T1000 (cell line): ENCODE measurements around the gene GDNF.
A peak's percentile ranks its signal among the peaks of the same experiment; 100 is the strongest.
"Not testable (repeated sequence)": the region's sequence is repeated elsewhere in the genome, so short reads cannot be mapped to it uniquely, and the experiment has no call there.

ENCODE experiments used
- DNase-seq: peaks from one replicate; lab custom pipeline; 2025; ENCODE audit warnings: mixed read lengths; lab: John Stamatoyannopoulos, UW

GDNF gene, protein sequence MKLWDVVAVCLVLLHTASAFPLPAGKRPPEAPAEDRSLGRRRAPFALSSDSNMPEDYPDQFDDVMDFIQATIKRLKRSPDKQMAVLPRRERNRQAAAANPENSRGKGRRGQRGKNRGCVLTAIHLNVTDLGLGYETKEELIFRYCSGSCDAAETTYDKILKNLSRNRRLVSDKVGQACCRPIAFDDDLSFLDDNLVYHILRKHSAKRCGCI

DNA sequence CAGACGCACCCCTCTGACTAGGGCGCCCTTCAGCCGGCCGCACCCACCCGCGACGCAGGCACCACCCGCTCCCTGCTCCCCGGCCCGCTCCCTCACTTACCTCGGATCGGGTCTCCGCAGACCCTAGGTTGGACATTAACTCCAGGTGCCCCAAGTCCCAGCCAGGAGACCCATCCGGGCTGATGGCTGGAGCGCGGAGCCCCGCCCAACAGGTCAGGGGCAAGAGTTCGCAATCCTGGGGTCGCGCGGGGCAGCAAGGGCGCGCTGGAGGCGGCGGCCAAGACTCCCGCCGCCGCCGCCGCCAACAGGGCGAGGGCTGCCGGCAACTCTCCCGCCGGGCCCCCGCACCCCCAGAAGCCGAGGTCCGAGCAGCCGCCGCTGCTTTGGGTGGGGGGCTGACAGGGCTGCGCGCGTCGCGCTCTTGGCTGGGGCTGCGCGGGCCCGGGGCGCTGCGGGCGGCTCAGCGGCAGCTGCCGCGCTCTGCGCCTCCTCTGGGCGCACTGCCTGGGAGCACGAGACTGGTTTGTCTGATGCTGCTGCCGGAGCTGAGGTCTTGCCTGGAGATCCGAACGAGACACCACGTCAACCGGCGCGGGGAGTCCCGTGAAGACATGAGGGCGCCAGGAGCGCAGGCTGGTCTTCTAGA, at the start of gene GDNF:
Gene GDNF (minus strand): TSS at position 635 of the 646 bp plus-strand sequence. CDS start 5,245 bp downstream, outside the sequence.
- DNase-seq: peak; percentile 47

DNA sequence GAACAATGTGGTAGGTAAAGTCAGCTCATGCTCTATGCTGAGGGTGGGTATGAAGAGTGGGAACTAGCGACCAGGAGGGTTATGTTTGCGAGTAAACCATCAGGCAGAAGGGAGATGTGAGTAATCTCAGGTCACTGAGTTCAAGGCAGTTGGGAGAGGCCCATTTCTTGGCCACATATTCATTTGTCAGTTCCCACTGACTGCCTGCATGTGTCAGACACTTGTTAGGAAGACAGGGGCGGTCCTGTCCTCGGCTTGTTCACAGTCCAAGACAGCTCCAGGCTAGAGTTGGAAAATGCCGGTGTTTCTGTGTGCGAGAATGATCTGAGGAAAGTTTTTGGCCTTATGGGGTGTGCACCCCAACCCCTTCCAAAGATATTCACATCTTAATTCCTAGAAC, 48.6 kb upstream of the GDNF start:
- DNase-seq: peak; percentile 44

DNA sequence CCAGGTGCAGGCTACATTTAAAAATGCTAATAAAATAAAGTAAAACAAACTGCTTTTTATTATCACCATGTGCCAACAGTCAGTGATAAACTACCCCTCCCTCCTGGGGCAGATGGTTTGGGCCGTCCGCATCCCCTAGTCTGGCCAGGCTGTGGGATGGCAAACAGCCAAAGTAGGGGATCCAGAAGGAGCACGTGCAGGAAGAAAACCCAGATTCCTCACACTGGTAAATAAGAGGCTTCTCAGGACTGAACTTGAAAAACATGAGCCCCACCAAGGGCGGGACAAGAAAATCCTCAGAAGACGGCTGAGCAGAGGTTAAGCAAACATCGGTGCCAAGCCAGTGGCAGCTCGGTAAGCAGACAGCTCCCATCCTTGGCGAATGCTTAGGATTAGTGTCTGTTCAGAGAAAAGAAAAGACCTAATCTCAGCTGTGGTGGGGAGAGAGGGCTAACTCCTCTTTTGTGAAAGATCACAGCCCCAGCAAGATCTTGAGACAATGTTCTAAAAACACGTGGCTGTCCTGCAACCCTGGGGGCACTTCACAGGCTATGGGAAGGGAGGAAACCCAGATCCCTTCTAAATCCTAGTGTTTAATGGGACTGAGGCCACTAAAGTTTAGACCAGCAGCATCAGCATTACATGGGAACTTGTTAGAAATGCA, 46.5 kb upstream of the GDNF start:
- no peak for DNase-seq

DNA sequence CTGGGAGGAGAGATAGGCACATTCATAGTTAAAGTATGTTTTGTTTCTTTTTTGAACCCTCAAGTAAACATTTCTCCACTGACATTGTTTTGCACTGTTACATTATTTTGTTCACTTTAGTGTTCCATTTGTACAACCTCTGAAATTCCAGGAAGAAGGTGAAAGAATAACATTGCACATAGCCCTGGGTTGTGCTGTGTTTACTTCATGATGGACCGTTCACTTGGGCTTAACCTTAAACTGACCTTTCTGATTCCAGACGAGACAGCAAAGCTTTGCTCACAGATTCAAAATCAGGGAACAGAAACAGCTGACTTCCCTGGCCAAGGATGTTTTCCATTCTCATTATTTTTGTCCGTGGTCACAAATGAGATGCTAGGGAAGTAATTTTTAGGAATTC, 42.8 kb upstream of the GDNF start:
- no peak for DNase-seq

DNA sequence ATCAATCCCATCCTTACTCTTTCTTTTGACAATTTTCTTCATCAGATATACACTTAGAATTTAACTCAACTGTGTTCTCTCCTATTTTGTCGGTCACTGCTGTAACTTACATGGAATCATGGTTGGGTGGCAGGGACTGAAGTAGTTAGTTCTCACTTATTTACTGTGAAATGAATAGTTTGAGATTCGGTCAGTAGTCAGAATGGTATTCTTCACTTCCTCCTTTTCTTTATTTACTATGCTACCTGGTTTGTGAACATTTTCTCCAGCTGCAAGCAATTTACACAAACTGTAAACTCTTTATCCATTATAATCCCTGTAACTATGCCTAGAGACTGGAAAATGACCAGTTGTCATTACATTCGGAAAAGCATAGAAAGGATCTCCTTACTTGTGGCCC, 41.5 kb upstream of the GDNF start:
- no peak for DNase-seq

DNA sequence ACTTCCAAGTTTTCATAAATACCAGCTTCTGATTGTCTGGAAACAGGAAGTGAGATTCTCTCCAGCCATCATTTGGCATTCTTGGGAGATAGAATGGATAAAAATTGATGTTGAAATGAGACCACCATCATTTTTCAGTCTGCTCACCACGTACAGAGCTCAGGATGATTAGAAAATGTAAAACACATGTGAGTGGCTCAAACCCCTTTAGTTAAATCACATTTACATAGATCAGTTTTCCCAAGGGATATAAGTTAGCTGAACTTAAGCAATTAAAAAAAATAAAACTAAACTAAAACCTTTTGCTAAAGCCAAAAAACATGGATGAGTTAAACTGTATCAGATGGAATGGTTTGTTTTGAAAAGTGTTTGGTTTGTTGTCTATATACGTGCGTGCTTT, 37.1 kb upstream of the GDNF start:
- no peak for DNase-seq

DNA sequence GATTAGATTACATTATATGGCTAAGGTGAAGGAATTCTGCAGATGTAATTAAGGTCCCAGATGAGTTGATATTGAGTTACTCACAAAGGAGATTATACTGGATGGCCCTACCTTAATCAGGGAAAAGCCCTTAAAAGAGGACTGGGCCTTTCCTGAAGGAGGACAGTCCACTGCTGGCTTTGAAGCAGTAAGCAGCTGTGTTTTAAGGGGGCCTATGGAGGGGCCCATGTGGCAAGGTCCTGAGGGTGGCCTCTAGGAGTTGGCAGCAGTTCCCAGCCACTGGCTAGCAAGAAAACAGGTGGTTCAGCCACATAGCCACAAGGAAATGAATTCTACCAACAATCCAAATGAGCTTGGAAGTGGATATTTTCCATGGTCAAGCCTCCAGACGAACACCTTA, 36.4 kb upstream of the GDNF start:
- DNase-seq: no peak

DNA sequence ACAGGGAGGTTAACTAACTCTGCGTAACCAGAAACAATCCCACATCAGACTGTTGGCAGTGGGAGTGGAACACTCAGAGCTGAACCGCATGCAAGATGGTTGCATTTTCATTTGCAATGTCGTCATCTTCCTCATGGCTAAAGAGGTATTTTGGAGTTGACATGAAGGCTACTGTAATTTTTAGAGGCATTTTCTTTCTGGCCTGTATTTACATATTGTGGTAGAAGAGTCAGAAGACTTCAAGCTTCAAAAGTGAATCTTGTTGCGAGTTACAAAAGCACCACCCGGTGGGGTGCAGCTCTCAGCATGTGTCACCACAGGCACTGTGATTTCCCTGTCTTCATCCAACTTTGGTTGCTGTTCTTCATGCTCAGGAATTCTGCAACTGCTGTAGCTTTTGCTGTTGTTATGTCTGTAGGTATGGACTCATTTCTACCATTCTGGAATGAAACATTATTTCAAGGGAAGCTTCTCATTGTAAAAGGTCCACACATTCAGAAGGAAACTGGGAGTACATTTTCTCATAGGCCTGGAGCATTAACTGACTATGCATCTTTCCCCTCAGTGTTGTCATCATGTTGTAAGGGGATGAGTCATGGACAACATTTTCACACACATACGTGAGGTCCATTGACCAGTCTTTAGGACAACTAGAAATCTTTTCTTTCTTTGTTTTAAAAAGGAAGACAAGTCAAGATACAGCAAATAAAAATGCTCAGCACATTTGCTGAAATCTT, 35.4 kb upstream of the GDNF start:
- DNase-seq: no peak

DNA sequence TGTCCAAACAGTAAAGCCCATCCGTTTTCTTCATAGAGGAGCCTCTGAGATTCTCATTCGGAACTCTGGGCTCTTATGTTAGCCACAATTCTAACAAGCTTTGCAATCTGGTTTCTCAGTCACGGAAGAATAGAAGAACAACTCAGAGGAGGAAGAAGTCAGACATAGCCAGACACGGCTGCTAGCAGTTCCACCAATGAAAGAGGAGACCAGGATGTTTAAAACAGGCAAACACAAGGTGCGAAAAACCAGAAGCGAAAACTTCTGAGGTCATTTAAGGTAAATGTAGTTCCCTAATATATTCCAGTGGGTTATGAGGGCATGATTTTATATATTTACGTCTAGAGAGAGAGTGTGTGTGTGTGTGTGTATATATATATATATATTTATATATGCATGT, 34.1 kb upstream of the GDNF start:
- DNase-seq: no peak

DNA sequence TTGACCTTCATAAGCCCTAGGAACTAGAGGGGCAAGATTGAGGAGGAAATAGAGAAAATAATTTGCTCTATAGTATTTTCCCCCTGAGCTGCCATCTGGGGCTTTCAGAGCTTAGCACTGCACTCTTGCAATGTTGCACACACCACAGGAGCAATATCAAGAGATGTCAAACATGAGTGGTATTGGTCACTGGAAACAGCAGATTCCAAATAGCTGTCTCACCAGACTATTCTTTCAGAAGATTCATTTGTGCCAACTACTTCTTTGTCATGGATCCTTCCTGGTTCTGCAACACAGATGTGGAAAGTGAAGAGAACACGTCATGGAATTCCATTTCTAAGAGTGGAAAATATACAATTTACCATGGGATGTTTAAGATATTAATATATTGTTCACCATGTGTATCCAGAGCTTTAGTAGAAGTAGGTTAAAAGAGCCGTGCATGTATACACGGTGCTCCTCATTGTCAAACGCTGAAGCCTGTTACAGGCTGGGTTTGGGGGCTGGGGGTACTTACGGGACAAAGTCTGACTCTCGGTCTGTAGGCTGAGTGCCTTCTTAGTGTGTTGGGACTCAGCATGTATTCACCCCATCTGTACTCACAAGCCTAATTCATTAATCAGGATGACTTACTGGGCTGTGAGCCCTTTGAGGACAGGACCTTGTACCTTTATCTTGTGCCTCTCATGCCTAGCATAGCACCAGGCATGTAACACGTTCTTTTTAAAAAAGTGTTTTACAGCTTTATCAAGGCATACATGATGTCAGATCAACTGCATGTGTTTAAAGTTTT, 31.4 kb upstream of the GDNF start:
- DNase-seq: no peak

DNA sequence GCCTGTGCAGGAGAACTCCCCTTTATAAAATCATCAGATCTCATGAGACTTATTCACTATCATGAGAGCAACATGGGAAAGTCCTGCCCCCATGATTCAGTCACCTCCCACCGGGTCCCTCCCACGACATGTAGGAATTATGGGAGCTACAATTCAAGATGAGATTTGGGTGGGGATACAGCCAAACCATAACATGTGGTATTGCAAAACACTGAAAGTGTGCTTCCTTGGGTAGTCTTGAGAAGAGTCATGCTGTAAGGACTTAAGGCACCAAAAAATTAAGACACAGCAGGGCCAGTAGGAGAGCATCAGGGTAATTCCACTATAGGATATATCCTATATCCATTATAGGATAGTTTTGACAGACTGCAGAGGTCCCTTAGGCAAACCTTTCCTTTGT, 29.4 kb upstream of the GDNF start:
- no peak for DNase-seq

DNA sequence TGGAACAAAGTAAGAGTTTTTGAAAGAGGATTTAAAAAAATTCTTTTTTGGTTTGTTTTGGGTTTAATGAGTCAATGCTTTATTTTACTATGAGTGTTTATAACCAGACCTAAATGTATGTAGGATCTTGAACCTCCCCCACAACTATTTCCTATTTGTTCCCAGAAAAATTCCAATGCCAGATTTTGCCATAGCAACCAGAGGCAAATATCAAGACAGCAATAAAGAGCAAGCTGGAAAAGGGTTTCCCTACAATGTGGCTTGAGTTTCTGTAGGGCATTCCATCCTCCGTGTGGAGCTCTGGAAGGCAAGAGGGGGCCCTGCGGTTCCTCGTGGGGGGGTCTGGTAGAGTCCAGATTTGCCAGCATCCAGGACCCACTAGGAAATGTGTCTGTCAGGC, 27.8 kb upstream of the GDNF start:
- no peak for DNase-seq

DNA sequence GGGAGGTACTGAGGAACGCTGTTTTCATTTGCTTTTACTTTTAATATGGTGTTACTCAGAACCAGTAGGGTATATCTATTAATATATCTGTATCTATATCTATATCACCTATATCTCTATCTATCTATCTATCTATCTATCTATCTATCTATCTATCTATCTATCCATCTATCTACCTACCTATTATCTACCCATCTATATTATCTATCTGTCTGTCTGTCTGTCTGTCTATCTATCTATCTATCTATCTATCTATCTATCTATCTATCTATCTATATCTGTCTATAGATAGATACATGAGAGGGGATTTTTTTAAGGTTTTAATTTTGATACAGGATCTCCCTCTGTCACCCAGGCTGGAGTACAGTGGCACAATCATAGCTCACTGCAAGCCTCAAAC, 23.1 kb upstream of the GDNF start:
- DNase-seq: not testable (repeated sequence)

DNA sequence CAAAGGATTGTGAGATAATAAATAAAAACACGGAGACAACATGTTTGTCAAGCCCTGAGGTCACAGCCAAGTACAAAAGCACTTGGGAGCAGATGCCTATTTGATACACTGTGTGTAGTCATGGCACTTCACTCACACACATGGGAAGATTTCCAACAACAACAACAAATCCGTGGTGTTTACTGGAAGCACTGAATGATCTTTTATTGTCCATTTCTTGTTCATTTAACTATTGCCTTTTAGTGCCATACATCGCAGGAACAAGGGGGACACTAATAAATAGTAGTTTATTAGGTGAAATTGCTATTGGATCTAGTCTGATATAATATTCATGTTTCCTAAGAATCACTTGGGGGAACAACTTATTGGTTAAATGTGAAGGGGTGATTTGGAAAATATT, 20.4 kb upstream of the GDNF start:
- DNase-seq: no peak

DNA sequence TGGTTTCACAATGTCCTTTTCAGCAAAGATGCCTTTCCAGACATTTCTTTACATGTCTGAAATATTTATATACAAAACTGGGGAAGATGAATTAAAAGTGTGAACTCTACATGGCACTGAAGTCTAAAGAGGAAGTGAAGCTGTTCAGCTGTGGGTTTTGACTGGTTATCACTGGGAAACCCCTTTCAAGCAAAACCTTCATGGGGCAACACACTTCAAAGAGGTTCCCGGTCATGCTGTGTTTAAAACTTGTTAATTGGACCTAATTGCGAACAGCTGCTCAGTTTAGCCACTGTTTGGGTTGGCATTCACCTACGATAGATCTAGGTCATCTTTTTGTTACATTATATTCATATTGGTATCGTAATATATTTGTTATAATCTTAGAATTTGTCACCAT, 20.0 kb upstream of the GDNF start:
- DNase-seq: no peak

DNA sequence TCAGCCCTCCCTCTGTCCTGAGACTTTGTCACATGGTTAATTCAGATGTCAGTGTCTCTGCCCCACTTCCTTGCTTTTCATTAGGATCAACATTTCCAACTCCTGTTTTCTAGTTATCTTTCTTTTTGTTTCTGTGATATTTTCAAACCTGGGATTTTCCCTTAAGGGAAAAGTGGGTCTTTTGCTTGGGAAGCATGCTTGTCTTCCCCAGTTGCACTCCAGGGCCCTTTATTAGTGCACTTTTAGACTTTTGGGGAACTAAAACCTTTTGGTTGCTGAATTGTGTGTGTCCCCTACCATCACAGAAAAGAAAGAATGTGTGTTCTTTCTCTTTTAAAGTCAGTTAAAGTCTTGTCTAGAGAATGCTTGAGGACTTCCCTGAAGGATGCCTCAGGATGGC, 18.4 kb upstream of the GDNF start:
- no peak for DNase-seq

DNA sequence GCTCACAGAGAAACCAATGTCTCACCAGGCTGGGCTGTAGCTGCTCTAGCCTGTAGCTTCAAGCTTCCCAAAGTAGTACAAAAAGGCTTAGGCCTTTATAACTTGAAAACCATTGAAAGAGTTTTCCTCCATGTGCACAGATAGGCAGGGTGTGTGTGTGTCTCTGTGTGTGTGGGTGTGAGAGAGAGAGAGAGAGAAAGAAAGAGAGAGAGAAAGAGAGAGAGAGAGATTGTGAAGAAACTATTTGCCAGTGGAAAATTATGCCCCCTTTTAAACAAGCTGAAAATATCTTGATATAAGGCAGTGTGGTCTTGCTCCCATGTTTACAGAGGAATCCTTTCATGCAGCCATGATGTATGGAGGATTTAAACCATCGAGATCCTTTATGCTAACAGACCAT, 17.9 kb upstream of the GDNF start:
- DNase-seq: no peak

DNA sequence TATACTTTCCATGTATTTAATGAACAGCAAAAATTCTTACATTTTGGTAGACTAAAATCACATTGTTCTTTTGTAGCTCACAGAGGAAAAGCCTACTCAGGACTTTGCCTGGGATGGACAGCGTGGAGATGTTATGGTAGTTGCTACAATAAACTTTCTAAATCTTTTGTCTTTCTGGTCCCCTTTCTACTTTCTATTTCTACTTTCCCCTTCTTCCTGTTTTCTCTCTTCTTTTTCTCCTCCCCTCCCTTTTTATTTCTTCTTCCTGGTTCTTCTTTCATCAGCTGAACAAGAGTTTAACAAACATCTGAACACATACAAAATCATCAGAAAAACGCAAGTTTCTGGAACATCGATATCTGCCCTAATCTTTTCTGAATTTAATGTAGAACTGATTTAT, 15.6 kb upstream of the GDNF start:
- DNase-seq: no peak

DNA sequence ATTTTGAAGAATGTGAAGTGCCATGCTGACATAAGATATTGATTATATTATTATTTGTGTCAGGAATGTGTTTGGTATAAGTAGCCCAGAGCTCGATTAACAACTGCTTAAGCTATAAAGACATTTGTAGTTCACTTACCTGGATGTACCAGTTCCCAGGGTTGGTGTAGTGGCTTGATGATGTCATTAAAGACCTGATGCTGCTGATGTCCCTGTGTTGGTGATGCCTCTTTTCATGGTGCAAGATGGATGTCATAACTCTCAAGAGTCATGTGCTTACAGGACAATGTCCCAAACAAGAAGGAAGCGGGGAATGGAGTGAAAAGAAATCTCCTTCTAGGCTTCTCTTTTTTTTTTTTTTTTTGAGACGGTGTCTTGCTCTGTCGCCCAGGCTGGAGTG, 11.5 kb upstream of the GDNF start:
- DNase-seq: no peak

DNA sequence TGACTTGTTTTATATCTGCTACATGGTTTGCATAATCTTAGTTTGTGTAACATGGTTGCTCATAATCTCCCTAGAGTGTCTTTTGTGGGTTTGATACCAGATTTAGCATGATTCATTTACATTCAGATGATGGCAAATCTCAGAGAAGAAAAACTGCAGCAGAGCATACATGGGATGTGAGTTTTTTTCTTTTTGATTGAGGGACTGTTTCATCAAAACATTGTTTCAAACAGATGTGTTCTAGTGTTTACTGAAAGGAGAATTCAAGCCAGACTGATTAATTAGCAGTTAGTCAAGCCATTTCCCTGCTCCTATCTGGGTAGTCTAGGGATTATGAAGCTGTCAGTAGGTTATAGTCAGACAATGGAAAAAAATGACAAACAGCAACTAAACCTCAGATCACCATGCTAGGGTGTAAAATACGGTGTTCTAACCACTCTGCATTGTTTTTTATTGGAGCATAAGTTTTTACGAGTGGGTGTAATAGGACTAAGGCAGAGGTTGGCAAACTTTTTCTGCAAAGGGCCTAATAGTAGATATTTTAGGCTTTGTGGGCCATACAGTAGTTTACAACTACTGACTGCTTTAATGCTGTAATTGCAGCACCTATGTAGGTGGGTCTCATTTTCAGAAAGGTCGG, 10.5 kb upstream of the GDNF start:
- no peak for DNase-seq

DNA sequence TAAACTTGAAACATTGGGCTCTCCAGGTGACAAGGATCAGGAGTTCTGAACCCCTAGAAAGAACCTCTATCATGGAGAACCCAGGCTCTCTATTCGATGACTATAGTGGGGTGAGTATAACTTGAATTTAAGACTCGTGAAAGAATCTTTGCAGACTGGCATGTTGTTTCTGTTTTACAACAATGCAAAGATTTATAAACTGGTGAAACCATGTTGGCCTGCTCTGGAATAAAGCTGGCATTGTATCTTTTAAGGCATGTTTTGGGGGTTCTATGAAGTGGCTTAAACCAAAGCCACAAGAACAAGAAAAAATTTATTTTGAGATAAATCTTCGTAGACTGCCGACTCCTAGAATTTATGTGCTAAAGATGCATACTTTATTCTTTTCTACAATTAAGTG, 9.8 kb upstream of the GDNF start:
- DNase-seq: no peak

DNA sequence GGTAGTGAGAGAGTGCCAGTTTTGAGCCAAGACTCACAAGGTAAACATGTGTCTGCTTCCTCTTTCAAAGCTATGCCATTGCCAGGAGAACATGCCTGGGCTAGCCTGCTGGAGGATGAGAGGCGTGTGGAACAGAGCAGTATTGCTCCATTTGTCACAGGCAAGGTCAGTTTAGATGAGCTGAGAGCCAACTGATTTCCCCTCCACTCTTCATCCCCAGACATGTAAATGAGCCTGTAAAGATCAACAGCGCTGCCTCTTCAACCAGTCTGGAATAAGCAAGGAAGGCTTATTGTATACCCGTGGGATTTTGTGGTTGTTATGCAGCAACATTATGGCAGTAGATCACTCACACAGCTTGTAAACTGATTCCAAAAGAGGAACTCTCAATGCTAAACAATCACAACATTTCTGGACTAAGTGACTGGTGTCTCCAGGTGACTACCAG, 8.2 kb upstream of the GDNF start:
- no peak for DNase-seq
